Measurements from ENCODE around the gene GRIK2. TPM values are rescaled to one million over a fixed set of nuclear protein-coding genes. Genes with fewer than 3 reads are reported as not detected.

Gene GRIK2
- total RNA-seq, 2 donors from 2014 or later: 1.00 to 4.5 TPM

GRCh38 chr6:101936516-101936915 lies 543.0 kb downstream of the GRIK2 start:
- Mint-ChIP-seq H3K9me3 (no peaks in the 10 kb centered on the region), H3K4me1 (no peaks in the 10 kb centered on the region), H3K36me3 (ENCODE audit: low read depth) (no peaks in the 10 kb centered on the region), H3K4me3 (no peak overlapping the region), H3K27me3 (ENCODE audit: insufficient read depth) (no peaks in the 10 kb centered on the region), H3K27ac (no peak overlapping the region)
- no peaks in the 10 kb centered on the region for H3K36me3 ChIP-seq (ENCODE audit: control insufficient read depth, insufficient read depth, low read length)
- DNase-seq: no peak
- H3K27me3 ChIP-seq (ENCODE audit: control insufficient read depth, insufficient read depth, low read length, poor library complexity, severe bottlenecking): no peaks in the 10 kb centered on the region
- no peak overlapping the region for H3K9ac ChIP-seq (ENCODE audit: extremely low read depth, low read length, poor library complexity, severe bottlenecking)
- H3K9me3 ChIP-seq (ENCODE audit: control insufficient read depth, low read length): no peaks in the 10 kb centered on the region
- TF ChIP-seq CTCF (conservative IDR thresholded peaks at IDR 0.05): no peak
- H3K27ac ChIP-seq (ENCODE audit: low read depth, low read length): no peak overlapping the region
- no peak overlapping the region for H3K4me3 ChIP-seq (ENCODE audit: low read length)
- no peaks in the 10 kb centered on the region for H3K4me1 ChIP-seq (ENCODE audit: control insufficient read depth, insufficient read depth, low read length)
- 100% methylated on average over 1 of the region's 1 CpG; no CpG with 5 or more reads in 1 of the 2 experiments for WGBS, 2 experiments (ENCODE audit: insufficient coverage in 1 of 2, insufficient read length in 1 of 2)

GRCh38 chr6:101937108-101937507 lies 543.6 kb downstream of the GRIK2 start:
- no peak overlapping the region for H3K27ac ChIP-seq (ENCODE audit: low read depth, low read length)
- H3K27me3 ChIP-seq (ENCODE audit: control insufficient read depth, insufficient read depth, low read length, poor library complexity, severe bottlenecking): no peaks in the 10 kb centered on the region
- no peak overlapping the region for H3K9ac ChIP-seq (ENCODE audit: extremely low read depth, low read length, poor library complexity, severe bottlenecking)
- Mint-ChIP-seq H3K36me3 (ENCODE audit: low read depth) (no peaks in the 10 kb centered on the region), H3K9me3 (no peaks in the 10 kb centered on the region), H3K4me3 (no peak overlapping the region), H3K27me3 (ENCODE audit: insufficient read depth) (no peaks in the 10 kb centered on the region), H3K4me1 (no peaks in the 10 kb centered on the region), H3K27ac (no peak overlapping the region)
- no peak overlapping the region for H3K4me3 ChIP-seq (ENCODE audit: low read length)
- WGBS, 2 experiments (ENCODE audit: insufficient coverage in 1 of 2, insufficient read length in 1 of 2): 82 to 100% methylated on average over 1 of the region's 1 CpG
- TF ChIP-seq CTCF (conservative IDR thresholded peaks at IDR 0.05): no peak
- H3K4me1 ChIP-seq (ENCODE audit: control insufficient read depth, insufficient read depth, low read length): no peaks in the 10 kb centered on the region
- H3K36me3 ChIP-seq (ENCODE audit: control insufficient read depth, insufficient read depth, low read length): no peaks in the 10 kb centered on the region
- no peaks in the 10 kb centered on the region for H3K9me3 ChIP-seq (ENCODE audit: control insufficient read depth, low read length)
- DNase-seq: no peak

- no peak for TF ChIP-seq CTCF (conservative IDR thresholded peaks at IDR 0.05)
- 80% methylated on average over 1 of the region's 2 CpGs; no CpG with 5 or more reads in 1 of the 2 experiments for WGBS, 2 experiments (ENCODE audit: insufficient coverage in 1 of 2, insufficient read length in 1 of 2)
- Histone ChIP-seq H3K27ac (ENCODE audit: low read depth, low read length) (no peak overlapping the region), H3K4me1 (ENCODE audit: control insufficient read depth, insufficient read depth, low read length) (no peaks in the 10 kb centered on the region), H3K27me3 (ENCODE audit: control insufficient read depth, insufficient read depth, low read length, poor library complexity, severe bottlenecking) (no peaks in the 10 kb centered on the region), H3K4me3 (ENCODE audit: low read length) (no peak overlapping the region), H3K9me3 (ENCODE audit: control insufficient read depth, low read length) (peaks cover 11% of the 10 kb centered on the region), H3K9ac (ENCODE audit: extremely low read depth, low read length, poor library complexity, severe bottlenecking) (no peak overlapping the region), H3K36me3 (ENCODE audit: control insufficient read depth, insufficient read depth, low read length) (no peaks in the 10 kb centered on the region)
- Mint-ChIP-seq H3K27ac (no peak overlapping the region), H3K9me3 (peaks cover 13% of the 10 kb centered on the region), H3K27me3 (ENCODE audit: insufficient read depth) (no peaks in the 10 kb centered on the region), H3K36me3 (ENCODE audit: low read depth) (peaks cover 9% of the 10 kb centered on the region), H3K4me3 (no peak overlapping the region), H3K4me1 (no peaks in the 10 kb centered on the region)
- no peak for DNase-seq
Measured at GRCh38 chr6:101940391-101940790, 546.9 kb downstream of the GRIK2 start.

Measured in endodermal cell (in vitro differentiated cells).